Measurements from ENCODE around the gene KRTAP12-3. TPM values are rescaled to one million over a fixed set of nuclear protein-coding genes. Genes with fewer than 3 reads are reported as not detected.

The KRTAP12-3 gene
- total RNA-seq, 1 experiment from 2014 or later: not detected

GRCh38 chr21:44704636-44705001 lies 46.9 kb downstream of the KRTAP12-3 start (continued):
- TF ChIP-seq ZSCAN18 (CRISPR knock-in tag; IDR thresholded peaks at IDR 0.05): no peak
- TF ChIP-seq SOX15 (CRISPR knock-in tag; IDR thresholded peaks at IDR 0.05): no peak
- no peak for TF ChIP-seq E2F1 (CRISPR knock-in tag; IDR thresholded peaks at IDR 0.05)
- TF ChIP-seq NR2C2 (CRISPR knock-in tag; IDR thresholded peaks at IDR 0.05): no peak
- TF ChIP-seq GTF2I (CRISPR knock-in tag; conservative IDR thresholded peaks at IDR 0.05): no peak

GRCh38 chr21:44706026-44706705 lies 48.4 kb downstream of the KRTAP12-3 start:
- ATAC-seq (no peak), DNase-seq (ENCODE audit: low spot score) (no peak)
- POLR2A ChIA-PET: no interaction called here
- H3K27me3 Mint-ChIP-seq (ENCODE audit: low read depth): peaks cover 56% of the 10 kb centered on the region
- H3K4me1 Mint-ChIP-seq: peaks cover 81% of the 10 kb centered on the region
- peak overlapping the region; percentile 75 for H3K4me3 Mint-ChIP-seq
- CTCF ChIA-PET: interaction anchor here (1.0 to 1.1 kb wide), 3 partner anchors 9 to 87 kb away, joined by 3 to 6 read pairs (median 4); partner anchors contain the start of gene KRTAP10-12
- H3K27ac Mint-ChIP-seq: peak overlapping the region; percentile 100
- no peaks in the 10 kb centered on the region for H3K9me3 Mint-ChIP-seq
- H3K36me3 Mint-ChIP-seq: no peaks in the 10 kb centered on the region
- TF ChIP-seq NFE2L1 (CRISPR knock-in tag; IDR thresholded peaks at IDR 0.05) (peak; percentile 70; the same call in 1 of the 2 replicates), USF1 (CRISPR knock-in tag; IDR thresholded peaks at IDR 0.05) (0 out of 2 replicates have a peak, but pooled peaks have one; percentile 15), ZNF219 (CRISPR knock-in tag; IDR thresholded peaks at IDR 0.05; ENCODE audit: borderline replicate concordance) (peak; percentile 72; the same call in 1 of the 2 replicates), FOXP4 (CRISPR knock-in tag; IDR thresholded peaks at IDR 0.05) (peak; percentile 38), MAX (CRISPR knock-in tag; IDR thresholded peaks at IDR 0.05) (peak; percentile 25; the same call in 1 of the 2 replicates), ZMAT4 (CRISPR knock-in tag; IDR thresholded peaks at IDR 0.05) (0 out of 2 replicates have a peak, but pooled peaks have one; percentile 54), ZNF512 (CRISPR knock-in tag; IDR thresholded peaks at IDR 0.05; ENCODE audit: borderline replicate concordance) (no peak), ZBTB43 (CRISPR knock-in tag; IDR thresholded peaks at IDR 0.05) (peak; percentile 99), OVOL2 (CRISPR knock-in tag; IDR thresholded peaks at IDR 0.05; ENCODE audit: borderline replicate concordance) (no peak), ERG (CRISPR knock-in tag; IDR thresholded peaks at IDR 0.05) (no peak), TCF7 (CRISPR knock-in tag; IDR thresholded peaks at IDR 0.05; ENCODE audit: low read depth) (0 out of 2 replicates have a peak, but pooled peaks have one; percentile 67), PRDM15 (CRISPR knock-in tag; IDR thresholded peaks at IDR 0.05) (0 out of 2 replicates have a peak, but pooled peaks have one; percentile 19), JUN (CRISPR knock-in tag; IDR thresholded peaks at IDR 0.05) (peak; percentile 17; the same call in 1 of the 2 replicates), NR1H2 (CRISPR knock-in tag; IDR thresholded peaks at IDR 0.05) (no peak)

Measured in WTC11 (cell line).